Body of pancreas (tissue), 4 donors: Measurements from ENCODE around the gene POLDIP3.
"Not testable (repeated sequence)": the region's sequence is repeated elsewhere in the genome, so short reads cannot be mapped to it uniquely, and the experiment has no call there.

ENCODE experiments used
- CTCF ChIP-seq, 7 experiments: fragments of 450-650 bp in 4 of 7; fragments of 200-600 bp in 3 of 7; sonication (generic) in 3 of 7; IDR thresholded peaks; one replicate each; pipeline ENCODE4 v1.5.1; 2016 to 2019; ENCODE audit warnings: antibody characterized with exemption in 7 of 7
- POLR2A ChIP-seq, 3 donors: fragments of 450-650 bp; IDR thresholded peaks; one replicate each; pipeline ENCODE4 v1.6.1; 2016; ENCODE audit warnings: antibody characterized with exemption in 3 of 3, mild to moderate bottlenecking in 2 of 3

DNA sequence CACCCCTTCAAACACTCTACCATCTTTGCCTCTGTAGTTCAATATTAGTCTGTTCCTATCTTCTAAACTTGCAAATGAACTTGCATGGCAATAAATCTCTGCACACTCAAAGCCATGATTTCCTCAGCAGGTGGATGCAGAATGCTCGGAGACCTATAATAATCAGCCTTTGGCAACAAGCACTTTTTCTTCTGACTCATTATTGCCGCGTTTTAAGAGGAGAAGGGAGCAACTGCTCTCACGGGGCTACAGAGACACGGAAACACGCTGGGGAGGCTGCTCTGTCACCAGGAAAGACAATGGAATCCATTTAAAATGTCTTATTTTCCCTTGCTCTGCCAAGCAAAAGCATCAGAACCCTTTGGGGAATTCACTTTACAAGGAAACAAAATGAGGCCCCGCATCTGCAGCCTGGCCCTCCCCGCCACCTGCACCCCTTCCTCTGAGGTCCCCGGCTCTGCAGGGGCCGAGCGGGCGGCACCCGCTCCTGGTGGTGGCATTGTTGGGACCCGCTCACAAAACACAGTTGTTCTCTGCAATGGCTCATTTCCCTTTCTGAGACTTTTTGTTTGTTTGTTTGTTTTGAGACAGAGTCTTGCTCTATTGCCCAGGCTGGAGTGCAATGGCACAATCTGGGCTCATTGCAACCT lies 79.5 kb downstream of the POLDIP3 start:
- TF ChIP-seq CTCF, POLR2A (IDR thresholded peaks at IDR 0.05): not testable (repeated sequence)
